ENCODE data around the gene ACVR2B.
"Not testable (repeated sequence)": the region's sequence is repeated elsewhere in the genome, so short reads cannot be mapped to it uniquely, and the experiment has no call there.

Gene ACVR2B

GRCh38 chr3:38453075-38453912, at the start of gene ACVR2B:
Gene ACVR2B (plus strand): TSS chr3:38453890. CDS start chr3:38454323, 433 bp downstream.
- Histone ChIP-seq H3K4me3 (ENCODE audit: low read length) (peak within 1 kb of the TSS; percentile 99), H3K4me1 (ENCODE audit: control insufficient read depth, insufficient read depth, low read length) (peaks cover 4% of the 10 kb centered on the region), H3K27ac (ENCODE audit: low read length) (no peak within 1 kb of the TSS), H3K27me3 (ENCODE audit: control insufficient read depth, insufficient read depth, low read length) (no peaks in the 10 kb centered on the region), H3K36me3 (ENCODE audit: control insufficient read depth, insufficient read depth, low read length) (no peaks in the 10 kb centered on the region; the same call in 1 of the 2 replicates), H3K9me3 (ENCODE audit: control insufficient read depth, insufficient read depth, low read length) (no peaks in the 10 kb centered on the region)
- peak; percentile 55 for DNase-seq (ENCODE audit: low read depth, low spot score)
- no CpG with 5 or more reads among the region's 48 CpGs for WGBS (ENCODE audit: insufficient coverage, insufficient read length)

GRCh38 chr3:38404286-38404685, 49.4 kb upstream of the ACVR2B start:
- H3K9me3 ChIP-seq (ENCODE audit: control insufficient read depth, insufficient read depth, low read length) = no peaks in the 10 kb centered on the region
- no peak for DNase-seq (ENCODE audit: low read depth, low spot score)
- WGBS (ENCODE audit: insufficient coverage, insufficient read length) = no CpG with 5 or more reads among the region's 5 CpGs
- H3K4me1 ChIP-seq (ENCODE audit: control insufficient read depth, insufficient read depth, low read length) = no peaks in the 10 kb centered on the region
- H3K27ac ChIP-seq (ENCODE audit: low read length) = no peak overlapping the region
- H3K4me3 ChIP-seq (ENCODE audit: low read length) = no peak overlapping the region
- no peaks in the 10 kb centered on the region for H3K27me3 ChIP-seq (ENCODE audit: control insufficient read depth, insufficient read depth, low read length)
- no peaks in the 10 kb centered on the region for H3K36me3 ChIP-seq (ENCODE audit: control insufficient read depth, insufficient read depth, low read length)

GRCh38 chr3:38411591-38411990, 42.1 kb upstream of the ACVR2B start:
- Histone ChIP-seq H3K9me3 (ENCODE audit: control insufficient read depth, insufficient read depth, low read length) (no peaks in the 10 kb centered on the region), H3K27ac (ENCODE audit: low read length) (no peak overlapping the region), H3K4me3 (ENCODE audit: low read length) (no peak overlapping the region), H3K36me3 (ENCODE audit: control insufficient read depth, insufficient read depth, low read length) (no peaks in the 10 kb centered on the region), H3K27me3 (ENCODE audit: control insufficient read depth, insufficient read depth, low read length) (no peaks in the 10 kb centered on the region), H3K4me1 (ENCODE audit: control insufficient read depth, insufficient read depth, low read length) (no peaks in the 10 kb centered on the region)
- WGBS (ENCODE audit: insufficient coverage, insufficient read length) = no CpG with 5 or more reads among the region's 1 CpG
- no peak for DNase-seq (ENCODE audit: low read depth, low spot score)

- not testable (repeated sequence) for H3K27ac ChIP-seq (ENCODE audit: low read length)
- no CpG with 5 or more reads among the region's 5 CpGs for WGBS (ENCODE audit: insufficient coverage, insufficient read length)
Observed at GRCh38 chr3:38420758-38421157, 32.9 kb upstream of the ACVR2B start.

GRCh38 chr3:38421679-38422336, 31.9 kb upstream of the ACVR2B start:
- Histone ChIP-seq H3K27me3 (ENCODE audit: control insufficient read depth, insufficient read depth, low read length) (no peaks in the 10 kb centered on the region), H3K27ac (ENCODE audit: low read length) (no peak overlapping the region), H3K4me1 (ENCODE audit: control insufficient read depth, insufficient read depth, low read length) (0 out of 2 replicates have a peak, but pooled peaks cover 1% of the 10 kb centered on the region), H3K9me3 (ENCODE audit: control insufficient read depth, insufficient read depth, low read length) (no peaks in the 10 kb centered on the region), H3K4me3 (ENCODE audit: low read length) (no peak overlapping the region), H3K36me3 (ENCODE audit: control insufficient read depth, insufficient read depth, low read length) (no peaks in the 10 kb centered on the region)
- DNase-seq (ENCODE audit: low read depth, low spot score) = no peak
- WGBS (ENCODE audit: insufficient coverage, insufficient read length) = no CpG with 5 or more reads among the region's 7 CpGs

More at GRCh38 chr3:38420758-38421157, 32.9 kb upstream of the ACVR2B start:
- not testable (repeated sequence) for H3K4me1 ChIP-seq (ENCODE audit: control insufficient read depth, insufficient read depth, low read length); H3K27me3 ChIP-seq (ENCODE audit: control insufficient read depth, insufficient read depth, low read length); H3K36me3 ChIP-seq (ENCODE audit: control insufficient read depth, insufficient read depth, low read length); H3K4me3 ChIP-seq (ENCODE audit: low read length); DNase-seq (ENCODE audit: low read depth, low spot score); H3K9me3 ChIP-seq (ENCODE audit: control insufficient read depth, insufficient read depth, low read length)

- H3K36me3 ChIP-seq (ENCODE audit: control insufficient read depth, insufficient read depth, low read length); DNase-seq (ENCODE audit: low read depth, low spot score); H3K9me3 ChIP-seq (ENCODE audit: control insufficient read depth, insufficient read depth, low read length); H3K4me3 ChIP-seq (ENCODE audit: low read length); H3K27me3 ChIP-seq (ENCODE audit: control insufficient read depth, insufficient read depth, low read length); H3K27ac ChIP-seq (ENCODE audit: low read length); H3K4me1 ChIP-seq (ENCODE audit: control insufficient read depth, insufficient read depth, low read length): not testable (repeated sequence)
- WGBS (ENCODE audit: insufficient coverage, insufficient read length) = no CpG with 5 or more reads among the region's 6 CpGs
Observed at GRCh38 chr3:38426798-38427426, 26.8 kb upstream of the ACVR2B start.

- H3K4me1 ChIP-seq (ENCODE audit: control insufficient read depth, insufficient read depth, low read length); H3K27me3 ChIP-seq (ENCODE audit: control insufficient read depth, insufficient read depth, low read length); DNase-seq (ENCODE audit: low read depth, low spot score); H3K36me3 ChIP-seq (ENCODE audit: control insufficient read depth, insufficient read depth, low read length); H3K9me3 ChIP-seq (ENCODE audit: control insufficient read depth, insufficient read depth, low read length); H3K27ac ChIP-seq (ENCODE audit: low read length); H3K4me3 ChIP-seq (ENCODE audit: low read length): not testable (repeated sequence)
- no CpG with 5 or more reads among the region's 5 CpGs for WGBS (ENCODE audit: insufficient coverage, insufficient read length)
Observed at GRCh38 chr3:38432871-38433658, 20.6 kb upstream of the ACVR2B start.

- WGBS (ENCODE audit: insufficient coverage, insufficient read length) = no CpG with 5 or more reads among the region's 2 CpGs
- not testable (repeated sequence) for H3K36me3 ChIP-seq (ENCODE audit: control insufficient read depth, insufficient read depth, low read length); H3K27me3 ChIP-seq (ENCODE audit: control insufficient read depth, insufficient read depth, low read length); DNase-seq (ENCODE audit: low read depth, low spot score); H3K9me3 ChIP-seq (ENCODE audit: control insufficient read depth, insufficient read depth, low read length); H3K27ac ChIP-seq (ENCODE audit: low read length); H3K4me3 ChIP-seq (ENCODE audit: low read length); H3K4me1 ChIP-seq (ENCODE audit: control insufficient read depth, insufficient read depth, low read length)
Observed at GRCh38 chr3:38433661-38434060, 20.0 kb upstream of the ACVR2B start.

GRCh38 chr3:38438436-38439069, 15.1 kb upstream of the ACVR2B start:
- not testable (repeated sequence) for DNase-seq (ENCODE audit: low read depth, low spot score); H3K27me3 ChIP-seq (ENCODE audit: control insufficient read depth, insufficient read depth, low read length); H3K4me3 ChIP-seq (ENCODE audit: low read length); H3K36me3 ChIP-seq (ENCODE audit: control insufficient read depth, insufficient read depth, low read length); H3K27ac ChIP-seq (ENCODE audit: low read length); H3K9me3 ChIP-seq (ENCODE audit: control insufficient read depth, insufficient read depth, low read length); H3K4me1 ChIP-seq (ENCODE audit: control insufficient read depth, insufficient read depth, low read length)
- WGBS (ENCODE audit: insufficient coverage, insufficient read length) = no CpG with 5 or more reads among the region's 5 CpGs

GRCh38 chr3:38443205-38443604, 10.5 kb upstream of the ACVR2B start:
- H3K4me1 ChIP-seq (ENCODE audit: control insufficient read depth, insufficient read depth, low read length); H3K4me3 ChIP-seq (ENCODE audit: low read length); H3K27ac ChIP-seq (ENCODE audit: low read length); H3K36me3 ChIP-seq (ENCODE audit: control insufficient read depth, insufficient read depth, low read length); DNase-seq (ENCODE audit: low read depth, low spot score); H3K27me3 ChIP-seq (ENCODE audit: control insufficient read depth, insufficient read depth, low read length); H3K9me3 ChIP-seq (ENCODE audit: control insufficient read depth, insufficient read depth, low read length): not testable (repeated sequence)
- no CpG with 5 or more reads among the region's 4 CpGs for WGBS (ENCODE audit: insufficient coverage, insufficient read length)

All from iPS DF 6.9 (cell line).